ENCODE data around the gene RECK.

Gene RECK

DNA sequence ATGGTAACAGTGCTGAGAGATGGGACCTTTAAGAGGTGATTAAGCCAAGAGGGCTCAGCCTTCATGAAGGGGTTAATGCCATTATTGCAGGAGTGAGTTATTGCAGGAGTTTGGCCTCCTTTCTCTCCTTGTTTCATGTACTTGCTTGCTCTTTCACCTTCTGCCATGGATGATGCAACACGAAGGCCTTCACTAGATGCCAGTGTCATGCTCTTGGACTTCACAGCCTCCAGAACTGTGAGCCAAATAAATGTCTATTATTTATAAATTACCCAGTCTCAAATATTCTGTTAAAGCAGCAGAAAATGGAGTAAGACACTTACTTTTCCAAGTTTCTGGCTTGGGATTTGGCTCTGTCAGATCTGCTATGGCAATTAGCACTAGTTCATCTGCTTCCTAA, 38.4 kb upstream of the RECK start:
- H2AFZ ChIP-seq (ENCODE audit: low read length): no peak overlapping the region
- H3K79me2 ChIP-seq (ENCODE audit: insufficient read depth, low read length): no peaks in the 10 kb centered on the region
- no peak overlapping the region for H3K4me3 ChIP-seq (ENCODE audit: low read length, poor library complexity, severe bottlenecking)
- no peaks in the 10 kb centered on the region for H4K20me1 ChIP-seq (ENCODE audit: insufficient read depth, low read length, poor library complexity, severe bottlenecking)
- no peaks in the 10 kb centered on the region for H3K9me2 ChIP-seq (replicated peaks; ENCODE audit: low read depth, low read length)
- H3K36me3 ChIP-seq (ENCODE audit: insufficient read depth, low read length): no peaks in the 10 kb centered on the region
- no peaks in the 10 kb centered on the region for H3K4me1 ChIP-seq (ENCODE audit: insufficient read depth, low read length, poor library complexity, severe bottlenecking)
- TF ChIP-seq, protein P1, sequence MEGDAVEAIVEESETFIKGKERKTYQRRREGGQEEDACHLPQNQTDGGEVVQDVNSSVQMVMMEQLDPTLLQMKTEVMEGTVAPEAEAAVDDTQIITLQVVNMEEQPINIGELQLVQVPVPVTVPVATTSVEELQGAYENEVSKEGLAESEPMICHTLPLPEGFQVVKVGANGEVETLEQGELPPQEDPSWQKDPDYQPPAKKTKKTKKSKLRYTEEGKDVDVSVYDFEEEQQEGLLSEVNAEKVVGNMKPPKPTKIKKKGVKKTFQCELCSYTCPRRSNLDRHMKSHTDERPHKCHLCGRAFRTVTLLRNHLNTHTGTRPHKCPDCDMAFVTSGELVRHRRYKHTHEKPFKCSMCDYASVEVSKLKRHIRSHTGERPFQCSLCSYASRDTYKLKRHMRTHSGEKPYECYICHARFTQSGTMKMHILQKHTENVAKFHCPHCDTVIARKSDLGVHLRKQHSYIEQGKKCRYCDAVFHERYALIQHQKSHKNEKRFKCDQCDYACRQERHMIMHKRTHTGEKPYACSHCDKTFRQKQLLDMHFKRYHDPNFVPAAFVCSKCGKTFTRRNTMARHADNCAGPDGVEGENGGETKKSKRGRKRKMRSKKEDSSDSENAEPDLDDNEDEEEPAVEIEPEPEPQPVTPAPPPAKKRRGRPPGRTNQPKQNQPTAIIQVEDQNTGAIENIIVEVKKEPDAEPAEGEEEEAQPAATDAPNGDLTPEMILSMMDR (conservative IDR thresholded peaks at IDR 0.05; ENCODE audit: low read length): no peak
- no peak for TF ChIP-seq EZH2phosphoT487 (IDR thresholded peaks at IDR 0.05; ENCODE audit: borderline replicate concordance)
- H3K9me3 ChIP-seq (ENCODE audit: insufficient read depth, low read depth, low read length): 0 out of 2 replicates have a peak, but pooled peaks cover 3% of the 10 kb centered on the region
- H3K27me3 ChIP-seq (ENCODE audit: insufficient read depth, low read length, poor library complexity, severe bottlenecking): no peaks in the 10 kb centered on the region
- no peak overlapping the region for H3K4me2 ChIP-seq (ENCODE audit: low read depth, low read length, poor library complexity, severe bottlenecking)
- H3F3A ChIP-seq (ENCODE audit: low read depth): no peaks in the 10 kb centered on the region
- no peak overlapping the region for H3K9ac ChIP-seq (ENCODE audit: low read depth, low read length, poor library complexity, severe bottlenecking)

DNA sequence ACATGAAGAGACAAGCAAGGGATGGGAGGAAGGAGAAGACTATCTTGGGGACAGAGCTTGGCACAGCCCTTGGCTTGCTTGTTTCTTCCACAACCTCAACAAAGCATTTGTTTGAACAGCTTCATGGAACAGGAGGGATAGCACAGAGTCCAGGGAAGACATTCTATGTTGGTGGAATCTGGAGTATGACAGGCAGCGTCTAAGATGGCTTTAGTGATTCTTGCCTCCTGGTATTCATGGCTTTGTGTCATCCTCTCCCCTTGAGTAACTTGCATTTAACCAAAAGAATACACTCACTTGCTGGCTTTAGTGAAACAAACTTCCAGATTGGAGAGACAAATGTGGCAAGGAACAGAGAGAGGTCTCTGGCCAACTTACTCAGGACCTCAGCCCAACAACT, 30.8 kb upstream of the RECK start:
- H3K9ac ChIP-seq (ENCODE audit: low read depth, low read length, poor library complexity, severe bottlenecking): no peak overlapping the region
- no peak overlapping the region for H3K4me3 ChIP-seq (ENCODE audit: low read length, poor library complexity, severe bottlenecking)
- no peak overlapping the region for H2AFZ ChIP-seq (ENCODE audit: low read length)
- no peaks in the 10 kb centered on the region for H3K9me3 ChIP-seq (ENCODE audit: insufficient read depth, low read depth, low read length)
- H3F3A ChIP-seq (ENCODE audit: low read depth): no peaks in the 10 kb centered on the region
- H3K27me3 ChIP-seq (ENCODE audit: insufficient read depth, low read length, poor library complexity, severe bottlenecking): no peaks in the 10 kb centered on the region
- H3K79me2 ChIP-seq (ENCODE audit: insufficient read depth, low read length): no peaks in the 10 kb centered on the region
- TF ChIP-seq, protein P1 (conservative IDR thresholded peaks at IDR 0.05; ENCODE audit: low read length): no peak
- TF ChIP-seq EZH2phosphoT487 (IDR thresholded peaks at IDR 0.05; ENCODE audit: borderline replicate concordance): no peak
- H3K9me2 ChIP-seq (replicated peaks; ENCODE audit: low read depth, low read length): no peaks in the 10 kb centered on the region
- H3K4me2 ChIP-seq (ENCODE audit: low read depth, low read length, poor library complexity, severe bottlenecking): no peak overlapping the region
- H3K36me3 ChIP-seq (ENCODE audit: insufficient read depth, low read length): no peaks in the 10 kb centered on the region
- peaks cover 3% of the 10 kb centered on the region for H3K4me1 ChIP-seq (ENCODE audit: insufficient read depth, low read length, poor library complexity, severe bottlenecking)
- no peaks in the 10 kb centered on the region for H4K20me1 ChIP-seq (ENCODE audit: insufficient read depth, low read length, poor library complexity, severe bottlenecking)

DNA sequence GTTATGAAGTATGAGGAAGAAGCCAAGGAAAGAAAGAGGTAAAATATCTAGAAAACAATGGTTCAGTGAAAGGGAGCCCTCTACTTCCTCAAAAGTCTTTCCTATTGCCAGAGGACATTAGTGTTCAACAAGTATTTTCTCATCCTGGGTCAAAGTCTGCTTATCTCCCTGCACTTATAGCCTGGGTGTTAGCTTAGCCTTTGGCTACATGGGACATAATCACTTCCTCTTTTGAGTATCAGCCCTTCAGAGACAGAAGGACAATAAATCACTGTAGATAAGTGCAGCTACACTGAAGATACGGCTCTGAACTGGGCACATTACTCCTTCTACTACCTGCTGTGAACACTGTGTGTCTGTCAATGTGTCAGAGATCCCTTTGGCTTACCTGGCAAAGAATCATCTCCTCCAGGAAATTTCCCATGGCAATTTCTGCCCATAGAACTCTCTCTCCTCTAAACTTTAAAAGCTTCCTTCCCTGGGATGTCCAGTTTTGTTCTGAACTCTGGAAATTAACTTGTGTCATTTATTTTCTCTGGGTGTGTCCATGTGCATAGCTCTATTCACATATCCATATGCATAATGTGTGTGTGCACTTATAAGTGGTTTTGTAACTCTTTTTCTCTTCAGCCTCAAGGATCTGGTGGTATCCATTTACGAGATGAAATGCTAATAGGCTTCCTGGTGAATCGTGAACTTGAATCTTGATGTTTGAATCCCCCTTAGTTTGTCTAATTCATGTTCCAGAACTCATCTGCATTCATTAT, 30.0 kb upstream of the RECK start:
- no peak overlapping the region for H3K4me3 ChIP-seq (ENCODE audit: low read length, poor library complexity, severe bottlenecking)
- no peaks in the 10 kb centered on the region for H3K9me3 ChIP-seq (ENCODE audit: insufficient read depth, low read depth, low read length)
- no peaks in the 10 kb centered on the region for H3K36me3 ChIP-seq (ENCODE audit: insufficient read depth, low read length)
- no peaks in the 10 kb centered on the region for H3K79me2 ChIP-seq (ENCODE audit: insufficient read depth, low read length)
- H3K4me1 ChIP-seq (ENCODE audit: insufficient read depth, low read length, poor library complexity, severe bottlenecking): peaks cover 3% of the 10 kb centered on the region
- no peaks in the 10 kb centered on the region for H3F3A ChIP-seq (ENCODE audit: low read depth)
- H3K9me2 ChIP-seq (replicated peaks; ENCODE audit: low read depth, low read length): no peaks in the 10 kb centered on the region
- H4K20me1 ChIP-seq (ENCODE audit: insufficient read depth, low read length, poor library complexity, severe bottlenecking): no peaks in the 10 kb centered on the region
- no peak overlapping the region for H2AFZ ChIP-seq (ENCODE audit: low read length)
- TF ChIP-seq EZH2phosphoT487 (IDR thresholded peaks at IDR 0.05; ENCODE audit: borderline replicate concordance): no peak
- TF ChIP-seq, protein P1 (conservative IDR thresholded peaks at IDR 0.05; ENCODE audit: low read length): no peak
- no peak overlapping the region for H3K9ac ChIP-seq (ENCODE audit: low read depth, low read length, poor library complexity, severe bottlenecking)
- no peaks in the 10 kb centered on the region for H3K27me3 ChIP-seq (ENCODE audit: insufficient read depth, low read length, poor library complexity, severe bottlenecking)
- no peak overlapping the region for H3K4me2 ChIP-seq (ENCODE audit: low read depth, low read length, poor library complexity, severe bottlenecking)
